SK-N-SH (cell line): Measurements from ENCODE around the gene COX4I1. TPM values are rescaled to one million over a fixed set of nuclear protein-coding genes. Genes with fewer than 3 reads are reported as not detected.

Source experiments
- CTCF ChIA-PET: fragments of 300-600, 350-600 bp; formaldehyde crosslinking; extraction: SDS; loops from one replicate; lab custom pipeline; 2021; lab: Yijun Ruan, JAX
- POLR2A ChIA-PET: fragments of 350-600 bp; sonication (Branson Sonifier 250); formaldehyde crosslinking; extraction: SDS; loops from one replicate; lab custom pipeline; 2020; ENCODE audit warnings: antibody characterized with exemption, inconsistent platforms; lab: Yijun Ruan, JAX
- DNase-seq: peaks from one replicate; pipeline ENCODE4 v3.0.0; 2012
- H2AFZ ChIP-seq: fragments of 200-600 bp; sonication (generic); 2 replicates; pipeline ENCODE4 v1.8.1; 2016; ENCODE audit warnings: antibody characterized with exemption, mild to moderate bottlenecking, low read depth
- H3F3A ChIP-seq: fragments of 200-600 bp; sonication (generic); replicated peaks from 2 replicates; pipeline ENCODE3; 2016; ENCODE audit warnings: antibody characterized with exemption, mild to moderate bottlenecking; ENCODE audit not compliant: insufficient read depth
- H3K27ac ChIP-seq, 2 experiments: fragments of 200-500 bp in 1 of 2; fragments of 200-600 bp in 1 of 2; sonication (Bioruptor generic) in 1 of 2; sonication (generic), shearing (Covaris generic) in 1 of 2; 2 replicates each; pipeline versions ENCODE4 v1.5.1 to v1.6.1; 2014 to 2016; ENCODE audit warnings: low read depth in 2 of 2, inconsistent platforms in 1 of 2, low read length in 1 of 2, mild to moderate bottlenecking in 1 of 2, mixed read lengths in 1 of 2
- H3K27me3 ChIP-seq: fragments of 200-600 bp; sonication (generic), shearing (Covaris generic); 2 replicates; pipeline ENCODE4 v1.6.1; 2016; ENCODE audit warnings: mixed run types; ENCODE audit not compliant: insufficient read depth
- H3K36me3 ChIP-seq, 2 experiments: fragments of 200-500 bp in 1 of 2; fragments of 200-600 bp in 1 of 2; sonication (Bioruptor generic) in 1 of 2; sonication (generic) in 1 of 2; replicated peaks in 1 of 2; 2 replicates each; pipeline versions ENCODE3 to v1.5.1; 2014 to 2016; ENCODE audit warnings: low read length in 1 of 2, mild to moderate bottlenecking in 1 of 2; ENCODE audit not compliant: insufficient read depth in 2 of 2, control insufficient read depth in 1 of 2
- H3K4me1 ChIP-seq, 2 experiments: fragments of 200-500 bp in 1 of 2; fragments of 200-600 bp in 1 of 2; sonication (Bioruptor generic) in 1 of 2; sonication (generic), shearing (Covaris generic) in 1 of 2; 2 replicates each; pipeline versions ENCODE4 v1.5.1 to v1.6.1; 2014 to 2016; ENCODE audit warnings: low read depth in 1 of 2, low read length in 1 of 2, mixed run types in 1 of 2; ENCODE audit not compliant: insufficient read depth in 2 of 2, control insufficient read depth in 1 of 2
- H3K4me2 ChIP-seq: fragments of 200-600 bp; sonication (generic), shearing (Covaris generic); 2 replicates; pipeline ENCODE4 v1.6.1; 2017; ENCODE audit warnings: mixed run types
- H3K4me3 ChIP-seq, 2 experiments: fragments of 200-500 bp in 1 of 2; fragments of 200-600 bp in 1 of 2; sonication (Bioruptor generic) in 1 of 2; sonication (generic), shearing (Covaris generic) in 1 of 2; 2 replicates each; pipeline versions ENCODE4 v1.5.1 to v1.8.1; 2014 to 2016; ENCODE audit warnings: low read depth in 2 of 2, inconsistent platforms in 1 of 2, low read length in 1 of 2, mild to moderate bottlenecking in 1 of 2, mixed read lengths in 1 of 2, moderate library complexity in 1 of 2
- H3K79me2 ChIP-seq: fragments of 200-600 bp; sonication (generic); 2 replicates; pipeline ENCODE4 v1.8.1; 2017; ENCODE audit warnings: mild to moderate bottlenecking; ENCODE audit not compliant: insufficient read depth
- H3K9ac ChIP-seq: fragments of 200-600 bp; sonication (generic); 2 replicates; pipeline ENCODE4 v1.6.1; 2017; ENCODE audit warnings: mixed run types
- H3K9me2 ChIP-seq: fragments of 200-600 bp; sonication (generic); 2 replicates; pipeline ENCODE4 v1.6.1; 2017; ENCODE audit warnings: mixed run types
- H3K9me3 ChIP-seq: fragments of 200-600 bp; sonication (generic); 2 replicates; pipeline ENCODE4 v1.6.1; 2017; ENCODE audit warnings: mixed run types, mild to moderate bottlenecking, moderate library complexity
- H4K20me1 ChIP-seq: fragments of 200-600 bp; sonication (generic); 2 replicates; pipeline ENCODE4 v1.6.1; 2017; ENCODE audit warnings: mild to moderate bottlenecking, mixed run types; ENCODE audit not compliant: insufficient read depth
- CTCF ChIP-seq: fragments of 200-600 bp; sonication (generic); IDR thresholded peaks from 2 replicates; pipeline ENCODE4 v1.6.1; 2017; ENCODE audit warnings: antibody characterized with exemption, mild to moderate bottlenecking, moderate library complexity
- ELF1 ChIP-seq: IDR thresholded peaks from 2 replicates; pipeline ENCODE4 v1.4.0; 2012
- EP300 ChIP-seq, 2 experiments: IDR thresholded peaks; 2 replicates each; pipeline versions ENCODE4 v1.4.0 to v1.6.1; 2012; ENCODE audit warnings: borderline replicate concordance in 1 of 2, low read depth in 1 of 2, low read length in 1 of 2
- EZH2phosphoT487 ChIP-seq: fragments of 200-600 bp; sonication (generic); IDR thresholded peaks from 2 replicates; pipeline ENCODE4 v1.6.1; 2017; ENCODE audit warnings: low read depth, mixed run types, mild to moderate bottlenecking, antibody characterized with exemption, moderate library complexity, borderline replicate concordance
- NFIC ChIP-seq: IDR thresholded peaks from 2 replicates; pipeline ENCODE4 v1.4.0; 2012; ENCODE audit warnings: borderline replicate concordance
- NRF1 ChIP-seq: IDR thresholded peaks from 2 replicates; pipeline ENCODE4 v1.6.1; 2012; ENCODE audit warnings: low read depth, mild to moderate bottlenecking, low read length
- PBX3 ChIP-seq: IDR thresholded peaks from 2 replicates; pipeline ENCODE4; 2012
- POLR2AphosphoS5 ChIP-seq: IDR thresholded peaks from 2 replicates; pipeline ENCODE4 v1.6.1; 2012; ENCODE audit warnings: low read depth, low read length
- REST ChIP-seq: IDR thresholded peaks from 2 replicates; pipeline ENCODE4 v1.6.1; 2012; ENCODE audit warnings: mild to moderate bottlenecking, low read depth, low read length, moderate library complexity
- RFX5 ChIP-seq: IDR thresholded peaks from 2 replicates; pipeline ENCODE4 v1.6.1; 2012; ENCODE audit warnings: mild to moderate bottlenecking, improper control_type of control experiment, low read length
- RXRA ChIP-seq: IDR thresholded peaks from 2 replicates; pipeline ENCODE4 v1.4.0; 2012; ENCODE audit warnings: low read depth, mild to moderate bottlenecking, borderline replicate concordance
- SIN3A ChIP-seq: IDR thresholded peaks from 2 replicates; pipeline ENCODE4 v1.6.1; 2012; ENCODE audit warnings: low read depth, mild to moderate bottlenecking, low read length, moderate library complexity, borderline replicate concordance
- USF1 ChIP-seq: IDR thresholded peaks from 2 replicates; pipeline ENCODE4 v1.4.0; 2012; ENCODE audit warnings: low read depth, borderline replicate concordance
- USF2 ChIP-seq: fragments of 150-350 bp; IDR thresholded peaks from 2 replicates; pipeline ENCODE4 v1.6.1; 2017; ENCODE audit warnings: antibody characterized with exemption, low read length, low read depth, borderline replicate concordance
- WGBS: methylation state at CpG from one replicate; pipeline ENCODE4 v1.1.6; 2017; ENCODE audit warnings: low lambda C conversion rate; 5-methylcytosine and 5-hydroxymethylcytosine counted together
- polyA plus RNA-seq, 3 experiments: library from polyadenylated mRNA; depleted of rRNA; stranded (reverse); fragments of >200 nt; gene quantifications; 2 replicates each; pipeline ENCODE4 v1.2.3, GENCODE V29; 2012

Gene COX4I1
- polyA plus RNA-seq, 1 of the 3 experiments (the other 2 are of a cell fraction), result 1,294 TPM

- POLR2A ChIA-PET, result no interaction called here
- peak overlapping the region; percentile 96 for H3K9ac ChIP-seq
- peaks cover 98% of the 10 kb centered on the region for H3K79me2 ChIP-seq
- 11% methylated on average over 17 of the region's 17 CpGs for WGBS
- no peaks in the 10 kb centered on the region for H3K9me2 ChIP-seq
- H4K20me1 ChIP-seq, result peaks cover 65% of the 10 kb centered on the region
- H3K4me1 ChIP-seq, result peaks cover 14 to 15% of the 10 kb centered on the region in 2 experiments; a peak in 2 of 4 replicates
- H3K27me3 ChIP-seq, result no peaks in the 10 kb centered on the region
- CTCF ChIA-PET, result interaction anchor here (1.3 to 1.8 kb wide), 2 partner anchors 21 to 23 kb away, joined by 3 to 10 read pairs; no protein-coding TSS in a partner anchor
- peak overlapping the region; percentile 98 for H3K4me2 ChIP-seq
- H3K27ac ChIP-seq, result peak overlapping the region in 1 of 2 experiments; percentile 69; a peak in 2 of 4 replicates
- H3F3A ChIP-seq, result peaks cover 3% of the 10 kb centered on the region
- 0 out of 2 replicates have a peak overlapping the region, but pooled peaks have one; percentile 46 for H2AFZ ChIP-seq
- DNase-seq, result no peak
- peaks cover 48 to 49% of the 10 kb centered on the region in 2 experiments for H3K36me3 ChIP-seq
- peak overlapping the region; percentile 88 to 96 for H3K4me3 ChIP-seq
- no peaks in the 10 kb centered on the region for H3K9me3 ChIP-seq
- no peak for TF ChIP-seq NFIC
- TF ChIP-seq SIN3A, result no peak
- TF ChIP-seq RXRA, result no peak
- TF ChIP-seq POLR2AphosphoS5, result no peak
- TF ChIP-seq CTCF, result no peak
- TF ChIP-seq EP300 (IDR thresholded peaks at IDR 0.05; ENCODE audit: borderline replicate concordance in 1 of 2, low read depth in 1 of 2, low read length in 1 of 2), result no peak
- no peak for TF ChIP-seq USF1
- TF ChIP-seq EZH2phosphoT487, result no peak
- no peak for TF ChIP-seq REST
- no peak for TF ChIP-seq PBX3
- no peak for TF ChIP-seq NRF1
- no peak for TF ChIP-seq RFX5
- TF ChIP-seq USF2, result no peak
- TF ChIP-seq ELF1, result no peak
Observed at GRCh38 chr16:85798283-85798776, 1.2 kb upstream of the COX4I1 start.
